Hepatocyte (in vitro differentiated cells): ENCODE results near the gene ZFP36L1.

Experiments
- EZH2 ChIP-seq: fragments of 200-600 bp; sonication (generic); IDR thresholded peaks from 2 replicates; pipeline ENCODE4 v1.6.1; 2016; ENCODE audit warnings: antibody characterized with exemption, mild to moderate bottlenecking, borderline replicate concordance
- TF ChIP-seq, protein P1 (sequence below): fragments of 200-600 bp; sonication (generic); IDR thresholded peaks from 2 replicates; pipeline ENCODE4 v1.5.1; 2016; ENCODE audit warnings: antibody characterized with exemption, mild to moderate bottlenecking; ENCODE audit not compliant: poor library complexity

DNA sequence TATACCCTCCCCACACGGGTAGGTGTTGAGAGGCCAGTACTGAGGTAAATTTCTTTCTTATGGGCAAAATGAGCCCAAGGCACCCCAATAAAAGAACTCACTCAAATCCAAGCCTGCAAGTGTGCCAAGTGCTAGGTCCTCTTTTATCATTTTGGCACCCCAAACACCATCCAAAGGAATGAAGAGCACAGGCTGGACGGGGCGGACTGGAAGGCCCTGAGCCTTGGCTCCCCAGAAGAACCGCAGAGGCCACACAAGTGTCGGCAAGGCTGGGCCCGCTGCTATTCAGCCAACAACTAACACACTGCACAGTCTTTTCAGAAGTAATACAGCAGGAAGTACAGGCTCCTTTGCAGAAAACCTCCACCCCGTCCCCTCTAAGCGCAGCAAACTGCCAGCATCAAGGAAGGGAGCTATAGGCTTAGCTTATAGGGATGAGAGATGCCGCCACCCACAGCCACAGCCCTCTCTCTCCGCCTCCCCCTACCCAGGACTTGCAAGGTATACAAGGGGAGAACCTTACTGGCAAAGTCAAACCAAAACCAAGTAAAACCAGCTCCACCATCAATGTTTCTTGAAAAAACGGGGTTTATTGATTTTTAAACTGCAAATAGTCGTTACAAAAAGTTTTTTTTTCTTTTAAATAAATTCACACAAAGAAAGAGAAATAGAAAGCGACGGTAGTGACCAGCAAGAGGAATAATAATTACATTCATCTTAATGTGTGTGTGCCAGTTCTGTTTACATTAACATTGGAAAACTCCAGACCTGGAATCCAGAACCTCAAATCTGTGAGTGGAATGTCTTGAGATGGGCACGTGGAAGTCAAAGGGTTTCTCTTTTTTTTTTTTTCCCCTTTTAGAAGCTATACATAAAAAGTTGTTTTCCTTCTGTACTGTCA, 5.5 kb downstream of the ZFP36L1 start:
- TF ChIP-seq EZH2: no peak
- TF ChIP-seq, protein P1, sequence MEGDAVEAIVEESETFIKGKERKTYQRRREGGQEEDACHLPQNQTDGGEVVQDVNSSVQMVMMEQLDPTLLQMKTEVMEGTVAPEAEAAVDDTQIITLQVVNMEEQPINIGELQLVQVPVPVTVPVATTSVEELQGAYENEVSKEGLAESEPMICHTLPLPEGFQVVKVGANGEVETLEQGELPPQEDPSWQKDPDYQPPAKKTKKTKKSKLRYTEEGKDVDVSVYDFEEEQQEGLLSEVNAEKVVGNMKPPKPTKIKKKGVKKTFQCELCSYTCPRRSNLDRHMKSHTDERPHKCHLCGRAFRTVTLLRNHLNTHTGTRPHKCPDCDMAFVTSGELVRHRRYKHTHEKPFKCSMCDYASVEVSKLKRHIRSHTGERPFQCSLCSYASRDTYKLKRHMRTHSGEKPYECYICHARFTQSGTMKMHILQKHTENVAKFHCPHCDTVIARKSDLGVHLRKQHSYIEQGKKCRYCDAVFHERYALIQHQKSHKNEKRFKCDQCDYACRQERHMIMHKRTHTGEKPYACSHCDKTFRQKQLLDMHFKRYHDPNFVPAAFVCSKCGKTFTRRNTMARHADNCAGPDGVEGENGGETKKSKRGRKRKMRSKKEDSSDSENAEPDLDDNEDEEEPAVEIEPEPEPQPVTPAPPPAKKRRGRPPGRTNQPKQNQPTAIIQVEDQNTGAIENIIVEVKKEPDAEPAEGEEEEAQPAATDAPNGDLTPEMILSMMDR: no peak
